NK-92 (cell line): ENCODE measurements around the gene RB1.
A peak's percentile ranks its signal among the peaks of the same experiment; 100 is the strongest.

ENCODE experiments used
- DNase-seq: peaks from one replicate; lab custom pipeline; 2025; ENCODE audit not compliant: unreplicated experiment; lab: John Stamatoyannopoulos, UW

Gene RB1

DNA sequence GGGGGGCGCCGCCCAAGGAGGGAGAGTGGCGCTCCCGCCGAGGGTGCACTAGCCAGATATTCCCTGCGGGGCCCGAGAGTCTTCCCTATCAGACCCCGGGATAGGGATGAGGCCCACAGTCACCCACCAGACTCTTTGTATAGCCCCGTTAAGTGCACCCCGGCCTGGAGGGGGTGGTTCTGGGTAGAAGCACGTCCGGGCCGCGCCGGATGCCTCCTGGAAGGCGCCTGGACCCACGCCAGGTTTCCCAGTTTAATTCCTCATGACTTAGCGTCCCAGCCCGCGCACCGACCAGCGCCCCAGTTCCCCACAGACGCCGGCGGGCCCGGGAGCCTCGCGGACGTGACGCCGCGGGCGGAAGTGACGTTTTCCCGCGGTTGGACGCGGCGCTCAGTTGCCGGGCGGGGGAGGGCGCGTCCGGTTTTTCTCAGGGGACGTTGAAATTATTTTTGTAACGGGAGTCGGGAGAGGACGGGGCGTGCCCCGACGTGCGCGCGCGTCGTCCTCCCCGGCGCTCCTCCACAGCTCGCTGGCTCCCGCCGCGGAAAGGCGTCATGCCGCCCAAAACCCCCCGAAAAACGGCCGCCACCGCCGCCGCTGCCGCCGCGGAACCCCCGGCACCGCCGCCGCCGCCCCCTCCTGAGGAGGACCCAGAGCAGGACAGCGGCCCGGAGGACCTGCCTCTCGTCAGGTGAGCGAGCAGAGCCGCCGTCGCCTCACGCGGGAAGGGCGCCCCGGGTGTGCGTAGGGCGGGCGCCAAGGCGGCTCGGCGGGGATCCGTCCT, at the start of gene RB1:
TSS of gene RB1 (plus strand) at position 393 of the 784 bp plus-strand sequence. CDS start at position 555, 162 bp downstream.
- peak; percentile 42 for DNase-seq

DNA sequence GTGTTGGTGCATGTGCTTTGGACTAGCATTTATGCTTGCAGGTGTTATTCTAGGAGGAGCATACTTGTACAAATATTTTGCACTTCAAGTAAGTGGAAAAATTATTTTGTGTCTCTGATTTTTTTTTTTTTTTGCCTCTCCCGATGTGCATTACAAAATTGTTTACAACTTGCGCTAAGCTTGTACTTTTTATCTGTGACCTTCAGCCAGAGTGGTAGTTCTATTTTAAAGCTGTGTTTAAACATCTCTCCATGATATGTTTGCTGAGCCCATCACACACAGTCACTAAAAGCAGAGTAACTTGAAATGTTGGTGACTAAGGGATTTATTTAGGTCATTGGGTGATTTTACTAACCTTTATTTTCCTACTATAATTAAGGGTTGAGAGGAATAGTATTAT, 49.7 kb upstream of the RB1 start:
- DNase-seq, result no peak

DNA sequence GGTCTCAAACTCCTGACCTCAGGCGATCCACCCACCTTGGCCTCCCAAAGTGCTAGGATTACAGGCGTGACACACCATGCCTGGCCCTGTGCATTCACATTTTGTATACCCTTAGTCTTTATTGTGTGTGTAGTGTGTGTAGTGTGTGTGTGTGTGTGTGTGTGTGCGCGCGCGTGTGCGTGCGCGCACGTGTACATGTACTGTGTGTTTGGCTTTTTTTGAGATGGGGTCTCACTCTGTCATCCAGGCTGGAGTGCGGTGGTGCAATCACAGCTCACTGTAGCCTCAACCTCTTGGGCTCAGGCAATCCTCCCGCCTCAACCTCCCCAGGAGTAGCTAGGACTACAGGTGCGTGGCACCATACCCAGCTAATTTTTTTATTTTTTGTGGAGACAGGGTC, 48.5 kb upstream of the RB1 start:
- DNase-seq, result no peak

DNA sequence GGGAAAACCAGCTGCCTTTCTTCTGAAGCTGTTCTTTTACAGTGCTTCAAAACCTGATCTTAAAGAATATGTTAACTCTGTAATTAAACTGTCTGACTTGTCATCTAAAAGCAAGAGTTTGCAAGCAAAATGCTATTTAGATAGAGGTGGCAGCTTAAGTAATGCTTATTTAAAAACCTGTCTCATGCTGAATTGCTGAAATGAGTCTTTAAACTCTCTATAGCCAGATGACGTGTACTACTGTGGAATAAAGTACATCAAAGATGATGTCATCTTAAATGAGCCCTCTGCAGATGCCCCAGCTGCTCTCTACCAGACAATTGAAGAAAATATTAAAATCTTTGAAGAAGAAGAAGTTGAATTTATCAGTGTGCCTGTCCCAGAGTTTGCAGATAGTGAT, 47.6 kb upstream of the RB1 start:
- DNase-seq, result no peak

DNA sequence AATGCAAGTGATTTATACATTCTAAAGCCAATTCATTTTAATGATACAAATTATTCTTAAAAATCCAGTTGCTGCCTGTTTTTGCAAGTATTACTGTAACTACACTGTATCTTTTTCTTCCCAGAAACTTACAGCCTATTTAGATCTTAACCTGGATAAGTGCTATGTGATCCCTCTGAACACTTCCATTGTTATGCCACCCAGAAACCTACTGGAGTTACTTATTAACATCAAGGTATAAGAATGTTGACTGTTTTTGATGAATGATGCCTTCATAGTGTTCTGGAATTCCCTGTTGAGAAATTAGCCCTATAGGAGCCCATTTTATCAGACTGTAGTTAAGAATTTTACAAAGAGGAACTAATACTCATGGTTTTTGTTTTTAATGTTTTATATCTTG, 45.5 kb upstream of the RB1 start:
- DNase-seq, result no peak

DNA sequence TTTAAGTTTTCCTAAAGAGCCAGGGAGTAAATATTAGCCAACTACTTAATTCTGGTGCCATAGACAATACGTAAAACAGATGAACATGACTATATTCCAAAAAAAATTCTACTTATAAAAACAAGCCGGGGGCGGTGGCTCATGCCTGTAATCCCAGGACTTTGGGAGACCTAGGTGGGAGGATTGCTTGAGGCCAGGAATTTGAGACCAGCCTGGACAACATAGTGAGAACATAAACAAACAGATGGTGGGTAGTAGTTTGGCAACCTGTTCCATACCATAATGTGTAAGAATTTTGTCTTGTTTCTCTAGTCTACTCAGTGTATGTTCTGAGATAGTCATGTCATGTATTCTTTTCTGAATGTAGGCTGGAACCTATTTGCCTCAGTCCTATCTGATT, 45.1 kb upstream of the RB1 start:
- no peak for DNase-seq

DNA sequence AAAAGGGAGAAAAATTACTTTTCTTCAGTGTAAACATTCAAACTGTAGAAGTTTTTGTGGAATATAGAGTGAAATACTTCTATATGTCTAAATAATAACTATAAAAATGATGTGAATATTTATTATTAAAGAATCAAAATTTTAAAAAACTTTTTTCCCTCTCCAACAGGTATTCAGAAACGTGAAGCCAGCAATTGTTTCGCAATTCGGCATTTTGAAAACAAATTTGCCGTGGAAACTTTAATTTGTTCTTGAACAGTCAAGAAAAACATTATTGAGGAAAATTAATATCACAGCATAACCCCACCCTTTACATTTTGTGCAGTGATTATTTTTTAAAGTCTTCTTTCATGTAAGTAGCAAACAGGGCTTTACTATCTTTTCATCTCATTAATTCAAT, 42.6 kb upstream of the RB1 start:
- DNase-seq, result no peak

DNA sequence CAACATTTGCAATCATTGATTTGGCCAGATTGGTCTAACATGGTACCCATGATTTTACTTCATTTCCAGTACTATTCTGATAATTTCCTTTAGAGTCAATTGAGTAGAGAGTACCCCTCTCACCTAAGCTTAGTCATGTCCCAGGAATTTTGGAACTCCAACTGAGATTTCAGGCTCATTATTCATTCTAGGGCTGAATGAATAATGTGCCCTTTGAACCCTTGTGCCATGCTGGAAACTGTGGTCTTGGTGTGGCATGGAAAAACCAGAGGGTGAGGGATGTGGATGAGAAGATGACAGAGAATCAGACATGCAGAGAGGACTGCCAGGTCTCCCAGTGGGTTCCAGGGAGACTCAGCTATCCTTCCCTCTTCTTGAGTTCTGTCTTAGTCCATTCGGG, 40.4 kb upstream of the RB1 start:
- DNase-seq, result no peak

DNA sequence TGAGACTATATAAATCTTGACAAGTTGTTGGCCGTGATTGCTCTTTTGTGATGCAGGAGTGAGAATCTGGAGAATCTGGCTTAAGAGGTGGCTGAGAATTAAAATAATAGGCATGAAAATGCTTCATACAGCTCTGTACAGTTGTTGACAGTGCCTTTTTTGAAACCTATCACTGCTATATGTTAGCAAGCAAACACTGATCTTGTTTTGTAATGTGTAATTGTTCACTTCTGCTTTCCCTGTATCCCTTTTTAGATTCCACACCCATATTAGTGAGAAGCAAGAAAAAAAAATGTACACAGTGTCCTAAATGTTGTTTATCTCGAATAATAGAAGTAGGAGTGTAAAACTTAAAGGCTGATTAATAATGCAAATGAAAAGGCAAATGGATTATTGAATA, 39.5 kb upstream of the RB1 start:
- no peak for DNase-seq

DNA sequence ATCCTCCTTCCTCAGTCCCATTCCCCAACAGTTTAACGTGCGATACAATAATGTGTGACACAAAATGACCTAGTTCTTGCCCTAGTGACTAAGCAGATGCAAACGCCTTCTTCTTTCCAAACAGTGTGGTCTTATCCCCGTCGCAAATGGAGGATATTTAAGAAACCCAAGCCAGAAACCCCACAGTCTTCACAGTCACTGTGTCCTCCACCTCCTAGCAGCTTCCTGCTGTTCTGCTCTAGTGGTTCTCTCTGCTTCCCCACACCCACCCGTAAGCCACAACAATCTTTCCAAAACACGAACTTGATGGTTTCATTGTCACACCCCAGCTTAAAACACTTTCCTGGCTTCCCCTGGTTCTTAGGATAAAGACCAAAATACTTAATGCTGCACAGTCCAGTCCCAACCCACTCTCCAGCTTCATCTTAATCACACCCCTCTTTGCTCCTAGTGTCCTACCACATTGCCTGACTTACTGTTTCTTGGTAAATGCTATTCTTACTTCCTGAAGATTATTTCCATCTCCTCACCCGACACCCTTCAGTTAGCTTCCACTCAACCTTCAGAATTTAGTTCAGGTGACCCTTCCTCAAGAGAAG, 38.2 kb upstream of the RB1 start:
- DNase-seq, result no peak

DNA sequence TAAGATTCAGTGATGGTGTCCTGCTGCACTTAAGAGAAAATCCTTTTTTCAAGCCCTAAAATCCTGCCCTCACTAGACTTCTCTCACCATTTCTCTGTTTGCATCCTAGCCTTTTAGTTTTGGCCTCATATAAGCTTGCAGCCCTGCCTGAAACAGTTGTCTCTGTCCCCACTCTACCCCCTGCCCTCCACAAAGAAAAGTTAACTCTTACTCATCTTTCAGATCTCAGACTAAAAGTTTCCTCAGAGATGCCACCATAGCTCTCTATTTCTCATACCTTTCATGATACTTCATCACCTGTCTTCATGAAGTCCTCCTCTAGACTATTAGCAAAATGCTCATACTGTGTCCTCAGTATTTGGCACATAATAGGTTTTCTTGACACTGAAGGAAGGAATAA, 37.4 kb upstream of the RB1 start:
- no peak for DNase-seq

DNA sequence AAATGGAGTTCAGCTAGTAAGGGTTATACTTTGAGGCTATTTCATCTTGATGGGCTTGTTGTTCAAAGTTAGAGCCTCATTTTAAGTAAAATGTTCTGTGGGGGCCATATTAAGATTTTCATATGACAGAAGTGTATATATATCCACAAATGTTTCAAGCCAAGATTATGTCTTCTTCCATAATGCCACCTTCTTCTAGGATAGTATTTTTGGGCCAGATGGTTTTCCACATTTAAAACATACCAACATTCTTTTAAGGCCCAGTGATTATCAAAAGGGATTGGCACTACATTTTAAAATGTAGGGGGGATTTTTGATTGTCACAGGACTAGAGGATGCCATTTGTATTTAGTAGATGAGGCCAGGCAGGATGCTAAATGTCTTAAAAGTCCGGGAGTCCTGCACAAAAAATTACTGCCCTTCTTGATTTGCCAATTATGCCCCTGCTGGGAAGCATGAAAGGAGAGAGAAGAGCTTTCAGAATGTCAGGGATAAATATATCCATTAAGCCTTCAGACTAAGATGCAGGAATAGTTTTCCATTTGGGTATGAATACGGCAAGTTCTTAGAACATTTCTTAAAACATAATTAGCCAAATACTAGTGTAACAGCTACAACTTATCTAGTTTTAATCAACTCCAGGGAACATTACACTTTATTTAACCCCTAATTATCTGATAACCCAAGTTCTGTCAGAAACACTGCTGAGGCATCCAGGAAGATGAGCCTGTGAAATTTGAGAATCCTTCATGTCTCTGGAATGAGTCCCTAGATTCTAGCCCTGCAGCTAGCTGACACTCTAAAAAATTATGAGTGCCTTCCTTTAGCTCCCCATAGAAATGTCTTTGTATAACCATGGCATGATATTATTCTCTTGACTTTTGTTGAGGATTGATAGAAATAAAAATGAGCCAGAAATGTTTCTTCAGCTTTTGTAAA, 36.6 kb upstream of the RB1 start:
- no peak for DNase-seq

DNA sequence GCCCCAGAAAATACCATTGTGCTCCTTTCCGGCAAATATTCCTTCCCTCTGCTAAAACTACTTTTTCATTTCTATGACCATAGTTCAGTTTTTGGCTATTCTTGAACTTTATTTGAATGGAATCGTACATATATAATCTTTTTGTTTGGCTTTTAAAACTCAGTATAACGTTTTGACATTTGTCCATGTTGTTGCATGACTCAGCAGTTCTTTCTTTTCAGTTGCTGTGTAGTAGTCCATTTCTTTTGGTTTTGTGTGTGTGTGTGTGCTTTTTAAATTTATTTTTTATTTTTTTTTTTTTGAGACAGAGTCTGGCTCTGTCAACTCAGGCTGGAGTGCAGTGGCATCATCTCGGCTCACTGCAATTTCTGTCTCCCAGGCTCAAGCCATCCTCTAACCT, 35.5 kb upstream of the RB1 start:
- no peak for DNase-seq

DNA sequence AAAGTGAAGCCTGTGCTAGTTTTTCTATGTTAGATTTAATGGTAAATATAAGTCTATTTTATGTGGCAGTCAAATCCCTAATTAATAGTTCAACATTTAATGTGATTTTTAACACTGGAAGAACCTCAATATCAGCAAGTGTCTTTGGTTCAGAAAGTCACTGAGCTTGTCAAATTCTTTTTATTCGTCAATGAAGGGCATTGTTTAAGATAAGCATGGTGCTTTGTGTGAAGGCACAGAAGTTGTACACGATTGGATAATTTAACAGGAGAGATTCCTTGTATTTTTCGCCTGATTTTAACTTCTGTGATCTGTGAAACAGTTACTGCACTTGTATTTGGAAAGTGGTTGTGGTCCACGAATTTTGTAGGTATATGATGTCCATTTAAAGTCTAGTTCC, 30.2 kb upstream of the RB1 start:
- DNase-seq, result no peak

DNA sequence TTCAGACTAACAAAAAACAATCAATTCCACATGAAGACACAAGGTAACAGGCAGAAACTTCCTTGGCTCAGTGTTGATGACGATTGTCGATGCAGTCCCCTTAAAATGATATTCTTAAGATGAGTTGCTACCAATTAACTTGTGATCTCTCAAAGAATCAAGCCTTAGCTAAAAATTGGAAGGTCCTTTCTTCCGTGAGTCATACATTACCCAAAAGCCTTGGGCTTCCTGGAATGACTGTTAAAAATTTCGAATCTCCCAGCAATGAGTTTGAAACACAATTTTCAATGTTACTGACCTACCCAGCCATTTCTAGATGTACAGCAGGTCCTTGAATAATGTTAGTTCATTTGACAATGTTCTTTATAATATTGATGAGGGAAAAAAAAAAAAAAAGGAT, 28.0 kb upstream of the RB1 start:
- no peak for DNase-seq

DNA sequence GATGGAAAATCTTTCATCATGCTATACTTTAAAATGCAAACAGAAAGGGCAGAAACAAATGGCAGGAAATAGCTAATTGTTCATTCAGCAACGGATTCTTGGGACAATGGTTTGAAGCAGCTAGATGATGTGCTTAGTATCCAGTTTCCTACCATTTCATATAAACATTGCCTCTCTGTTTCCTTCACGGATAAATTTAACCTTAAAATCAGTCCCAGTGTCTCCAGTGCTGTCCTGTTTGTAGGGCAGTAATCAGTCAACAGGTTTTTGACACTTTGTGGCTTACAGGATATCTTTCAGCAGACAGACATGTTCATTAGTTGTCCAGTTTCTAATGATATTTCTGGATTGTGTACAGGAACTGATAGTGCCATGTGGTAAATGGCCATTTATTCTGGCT, 24.7 kb upstream of the RB1 start:
- DNase-seq, result no peak

DNA sequence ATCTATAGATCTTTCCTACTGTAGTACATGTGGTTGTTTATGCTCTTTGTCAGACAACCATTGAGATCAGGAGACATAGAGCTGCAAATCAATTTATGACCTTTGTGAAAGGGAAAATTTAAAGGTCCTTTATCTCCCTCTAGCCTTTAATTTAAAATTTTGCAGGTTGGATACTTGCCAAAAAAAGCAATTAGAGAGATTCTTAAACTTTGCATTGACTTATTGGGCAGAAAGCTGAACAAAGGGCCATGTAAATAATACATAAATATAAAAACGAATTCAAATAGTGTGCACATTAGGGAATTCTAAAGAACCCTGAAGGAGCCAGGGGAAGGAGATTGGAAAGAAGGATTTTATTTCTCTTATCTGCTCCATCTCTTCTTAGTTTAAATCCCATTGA, 22.0 kb upstream of the RB1 start:
- no peak for DNase-seq

DNA sequence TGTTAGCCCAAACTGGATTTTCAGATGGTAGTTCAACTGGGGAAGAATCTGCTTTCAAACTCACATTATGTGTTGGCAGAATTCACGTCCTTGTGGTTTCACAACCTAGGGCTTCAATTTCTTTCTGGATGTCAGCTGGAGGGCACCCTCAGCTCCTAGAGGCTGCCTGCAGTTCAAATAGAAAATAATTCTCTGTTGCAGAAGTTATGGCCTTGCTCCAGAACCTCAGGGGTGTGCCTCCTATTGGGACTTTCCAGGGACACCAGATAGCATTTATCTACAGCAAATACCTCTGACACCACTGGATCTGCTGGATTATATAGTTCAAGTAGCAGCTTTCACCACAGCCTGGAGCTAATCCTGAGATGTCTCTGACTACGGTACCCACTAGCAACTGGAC, 11.8 kb upstream of the RB1 start:
- no peak for DNase-seq

DNA sequence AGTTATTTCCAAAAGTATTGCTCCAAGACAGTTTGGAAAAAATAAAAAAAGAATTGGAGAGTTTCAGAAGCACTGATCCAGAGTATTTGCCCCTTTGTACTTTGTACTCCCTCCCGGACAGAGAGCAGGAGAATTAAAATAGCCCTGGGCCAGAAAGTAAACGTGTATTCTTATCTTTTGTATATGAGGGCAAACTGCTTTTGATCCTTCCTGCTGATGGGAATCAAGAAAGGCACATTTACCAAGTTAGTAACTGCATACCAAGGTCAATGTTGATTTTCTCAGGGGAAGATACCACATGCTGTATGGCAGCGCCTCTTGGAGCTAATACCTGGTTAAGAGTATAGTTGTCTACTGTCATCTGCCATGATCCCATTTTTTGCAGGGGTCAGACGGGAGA, 10.9 kb upstream of the RB1 start:
- no peak for DNase-seq

DNA sequence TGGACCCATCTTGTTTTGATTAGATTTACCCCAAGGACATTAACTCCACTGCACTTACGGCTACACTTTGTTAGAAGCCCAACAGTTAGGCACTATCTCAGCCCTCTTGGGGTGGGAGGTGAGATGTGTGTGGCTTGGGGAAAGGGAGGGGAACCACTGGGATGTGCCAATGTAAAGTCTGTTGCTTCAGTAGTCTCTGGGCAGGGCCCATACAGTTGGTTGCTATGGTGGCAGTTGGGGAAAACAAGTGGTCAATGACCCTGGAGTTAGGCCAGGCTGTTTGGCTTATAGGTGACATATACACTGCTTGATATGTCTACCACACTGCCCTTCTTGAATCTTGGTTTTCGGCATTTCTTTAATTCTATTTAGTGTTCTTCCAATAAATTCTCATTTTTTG, 8.9 kb upstream of the RB1 start:
- no peak for DNase-seq

DNA sequence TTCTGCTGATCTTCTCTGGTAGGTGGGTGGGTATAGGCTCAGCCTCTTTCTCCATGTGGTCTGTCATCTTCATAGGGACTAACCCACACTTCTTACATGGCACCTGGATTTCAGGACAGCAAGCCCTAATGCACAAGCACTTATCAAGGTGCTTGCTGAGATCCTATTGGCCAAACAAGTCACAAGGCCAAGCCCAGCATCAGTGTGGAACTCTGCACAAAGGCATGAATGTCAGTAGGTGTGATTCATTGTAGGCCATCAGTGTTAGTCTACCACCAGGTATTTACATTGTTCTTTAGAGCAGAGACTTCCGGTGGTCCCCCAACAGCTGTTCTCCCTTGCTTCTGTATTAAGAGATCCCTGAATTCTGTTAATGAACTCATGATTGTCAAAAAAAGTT, 8.3 kb upstream of the RB1 start:
- DNase-seq, result no peak

DNA sequence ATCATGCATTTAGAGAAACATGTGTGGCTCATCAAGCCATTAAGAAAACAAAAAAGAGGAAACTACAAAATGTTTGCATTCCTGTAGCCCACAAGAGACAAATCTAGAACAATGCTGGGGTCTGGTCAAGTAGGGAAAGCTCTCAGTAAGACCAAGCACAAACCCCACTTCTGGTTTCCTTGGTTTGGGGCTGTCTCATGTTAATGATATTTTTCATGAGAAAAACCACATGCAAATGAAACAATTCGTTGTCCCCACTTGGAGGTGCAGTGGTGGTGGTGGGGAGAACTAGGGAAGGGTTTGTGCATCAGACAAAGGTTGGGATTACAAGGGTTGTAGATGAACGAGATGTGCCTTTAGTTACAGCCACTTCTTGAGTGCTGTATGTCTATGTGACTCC, 7.0 kb upstream of the RB1 start:
- no peak for DNase-seq
